GM21423 (cell line): ENCODE measurements around the gene MRM1.
"Not testable (repeated sequence)": the region's sequence is repeated elsewhere in the genome, so short reads cannot be mapped to it uniquely, and the experiment has no call there.

Experiments used
- ATAC-seq: cut with Tn5 transposase; IDR thresholded peaks from one replicate; pipeline ENCODE4 v1.9.1; 2021; ENCODE audit warnings: mild to moderate bottlenecking, moderate library complexity; ENCODE audit not compliant: unreplicated experiment

The MRM1 gene

GRCh38 chr17:36600465-36600864, 918 bp upstream of the MRM1 start:
- no peak for ATAC-seq

GRCh38 chr17:36600936-36601302, 464 bp upstream of the MRM1 start:
- peak; percentile 10 for ATAC-seq

GRCh38 chr17:36602030-36602748, 806 bp downstream of the MRM1 start:
- peak; percentile 17 for ATAC-seq

GRCh38 chr17:36602924-36603384, 1.6 kb downstream of the MRM1 start:
- no peak for ATAC-seq

GRCh38 chr17:36605028-36605427, 3.6 kb downstream of the MRM1 start:
- ATAC-seq = not testable (repeated sequence)

GRCh38 chr17:36608280-36608679, 6.9 kb downstream of the MRM1 start:
- no peak for ATAC-seq

GRCh38 chr17:36608794-36609497, 7.6 kb downstream of the MRM1 start:
- no peak for ATAC-seq

- no peak for ATAC-seq
Observed at GRCh38 chr17:36609498-36609862, 8.1 kb downstream of the MRM1 start.

GRCh38 chr17:36610474-36610873, 9.1 kb downstream of the MRM1 start:
- no peak for ATAC-seq

GRCh38 chr17:36611345-36612072, 10.1 kb downstream of the MRM1 start:
- no peak for ATAC-seq

GRCh38 chr17:36612323-36612722, 10.9 kb downstream of the MRM1 start:
- no peak for ATAC-seq

GRCh38 chr17:36613155-36613554, 11.8 kb downstream of the MRM1 start:
- no peak for ATAC-seq

- ATAC-seq = no peak
Observed at GRCh38 chr17:36614081-36614480, 12.7 kb downstream of the MRM1 start.

- no peak for ATAC-seq
Observed at GRCh38 chr17:36614933-36615332, 13.6 kb downstream of the MRM1 start.

- ATAC-seq = no peak
Observed at GRCh38 chr17:36616061-36617029, 15.0 kb downstream of the MRM1 start.

GRCh38 chr17:36617773-36618172, 16.4 kb downstream of the MRM1 start:
- ATAC-seq = no peak

- ATAC-seq = no peak
Observed at GRCh38 chr17:36623281-36623680, 21.9 kb downstream of the MRM1 start.

GRCh38 chr17:36625188-36625587, 23.8 kb downstream of the MRM1 start:
- no peak for ATAC-seq

- ATAC-seq = no peak
Observed at GRCh38 chr17:36627101-36627500, 25.7 kb downstream of the MRM1 start.

GRCh38 chr17:36628576-36628975, 27.2 kb downstream of the MRM1 start:
- no peak for ATAC-seq
